HuH-7.5 (cell line): Measurements from ENCODE around the gene DAB1.

Experiments used
- DNase-seq: peaks from one replicate; pipeline ENCODE4 v3.0.0; 2011; ENCODE audit warnings: low spot score

The DAB1 gene

DNA sequence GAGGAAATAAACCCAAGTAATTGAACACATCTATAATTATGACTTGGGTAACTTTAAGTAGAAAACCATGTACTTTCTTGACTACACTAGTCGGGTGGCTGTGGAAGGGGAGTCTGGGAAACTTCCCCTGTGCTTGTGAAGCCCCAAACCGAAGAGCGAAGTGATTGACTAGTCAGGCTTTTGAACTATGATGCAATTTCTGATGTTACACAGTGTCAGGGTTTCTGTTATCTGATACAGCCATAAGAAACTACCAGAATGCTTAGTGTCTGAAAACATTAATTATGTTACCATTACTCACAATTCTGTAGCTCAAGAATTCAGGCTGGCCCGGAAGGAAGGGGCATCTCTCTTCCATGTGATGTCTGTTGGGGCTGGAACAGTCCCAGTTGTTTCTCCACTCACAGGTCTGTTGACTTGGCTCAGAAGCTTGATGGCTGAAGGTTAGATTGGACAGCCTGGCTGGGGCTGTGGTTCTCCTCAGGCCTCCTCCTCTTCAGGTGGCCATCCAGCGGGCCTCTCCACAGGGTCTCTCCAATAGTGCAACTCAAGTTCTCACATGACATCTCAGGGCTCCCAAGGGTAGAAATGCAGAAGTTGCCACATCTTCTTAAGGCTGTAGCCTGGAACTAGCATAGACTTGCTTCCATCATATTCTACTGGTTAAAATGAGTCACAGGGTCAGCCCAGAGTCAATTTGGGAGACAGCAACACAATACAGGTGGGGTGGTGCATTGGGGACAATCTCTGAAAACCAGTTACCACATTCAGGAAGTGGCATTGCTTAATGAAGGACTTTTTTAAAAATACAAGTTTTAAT is 449.7 kb downstream of the DAB1 start:
- no peak for DNase-seq

DNA sequence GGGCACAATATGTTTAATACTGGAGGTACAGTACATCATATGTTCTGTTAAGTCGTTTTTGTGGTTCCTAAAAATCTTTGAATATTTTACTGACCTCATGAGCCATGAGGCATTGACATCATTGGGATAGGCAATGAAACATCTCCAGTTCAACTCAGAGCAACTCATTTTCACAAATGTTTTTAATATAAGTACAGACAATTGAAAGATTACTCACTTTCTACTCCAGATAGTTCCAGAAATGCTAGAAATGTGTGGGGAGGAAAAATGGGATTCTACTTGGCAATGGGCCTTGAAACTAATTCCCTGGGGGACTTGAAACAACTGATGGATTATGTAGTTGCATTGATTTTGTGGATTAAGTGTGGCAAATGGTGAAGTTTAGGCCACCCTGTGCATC is 450.9 kb downstream of the DAB1 start:
- DNase-seq: no peak

DNA sequence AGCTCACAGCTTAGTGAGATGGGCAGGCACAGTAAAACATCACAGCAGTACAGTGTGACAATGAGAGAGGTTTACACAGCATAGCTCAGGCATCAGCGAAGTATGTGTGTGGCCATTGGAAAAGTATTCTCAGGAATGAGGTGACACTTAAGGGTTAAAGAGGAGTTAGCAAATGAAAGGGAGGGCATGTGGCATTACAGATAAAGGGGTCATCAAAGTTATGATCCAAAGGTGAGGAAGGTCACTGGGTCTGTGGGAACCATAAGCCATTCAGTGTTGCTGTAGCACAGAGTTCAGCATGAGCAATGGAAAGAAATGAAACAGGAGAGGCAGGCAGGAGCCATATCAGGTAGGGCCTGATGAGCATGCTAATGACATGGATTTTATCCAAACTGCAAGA is 453.6 kb downstream of the DAB1 start:
- DNase-seq: no peak

DNA sequence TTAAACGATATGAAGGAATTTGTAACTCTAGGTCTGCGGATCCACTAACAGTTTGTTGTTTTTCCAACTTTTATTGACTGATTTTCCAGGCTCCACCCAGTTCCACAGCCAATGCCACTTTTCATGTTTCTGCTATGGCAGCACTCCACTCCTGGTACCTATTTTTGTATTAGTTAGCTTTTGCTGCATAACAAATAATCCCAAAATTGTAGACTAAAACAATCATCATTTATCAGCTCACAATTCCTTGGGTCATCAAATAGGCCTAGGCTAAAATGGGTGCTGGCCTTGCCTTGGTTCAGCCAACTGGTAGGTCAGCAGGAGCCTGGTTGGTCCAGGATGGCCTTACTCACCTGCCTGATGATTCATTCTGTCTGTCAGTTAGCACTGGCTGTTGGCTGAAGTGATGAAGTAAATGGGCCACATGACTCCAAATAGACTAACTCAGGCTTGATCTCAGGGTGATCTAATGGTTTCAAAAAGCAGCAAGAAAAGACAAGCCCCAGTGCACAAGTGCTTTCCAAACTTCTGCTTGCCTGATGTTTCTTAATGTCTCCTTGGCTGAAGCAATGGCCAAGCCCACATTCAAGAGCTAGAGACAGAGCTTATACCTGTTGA is 454.9 kb downstream of the DAB1 start:
- DNase-seq: no peak

DNA sequence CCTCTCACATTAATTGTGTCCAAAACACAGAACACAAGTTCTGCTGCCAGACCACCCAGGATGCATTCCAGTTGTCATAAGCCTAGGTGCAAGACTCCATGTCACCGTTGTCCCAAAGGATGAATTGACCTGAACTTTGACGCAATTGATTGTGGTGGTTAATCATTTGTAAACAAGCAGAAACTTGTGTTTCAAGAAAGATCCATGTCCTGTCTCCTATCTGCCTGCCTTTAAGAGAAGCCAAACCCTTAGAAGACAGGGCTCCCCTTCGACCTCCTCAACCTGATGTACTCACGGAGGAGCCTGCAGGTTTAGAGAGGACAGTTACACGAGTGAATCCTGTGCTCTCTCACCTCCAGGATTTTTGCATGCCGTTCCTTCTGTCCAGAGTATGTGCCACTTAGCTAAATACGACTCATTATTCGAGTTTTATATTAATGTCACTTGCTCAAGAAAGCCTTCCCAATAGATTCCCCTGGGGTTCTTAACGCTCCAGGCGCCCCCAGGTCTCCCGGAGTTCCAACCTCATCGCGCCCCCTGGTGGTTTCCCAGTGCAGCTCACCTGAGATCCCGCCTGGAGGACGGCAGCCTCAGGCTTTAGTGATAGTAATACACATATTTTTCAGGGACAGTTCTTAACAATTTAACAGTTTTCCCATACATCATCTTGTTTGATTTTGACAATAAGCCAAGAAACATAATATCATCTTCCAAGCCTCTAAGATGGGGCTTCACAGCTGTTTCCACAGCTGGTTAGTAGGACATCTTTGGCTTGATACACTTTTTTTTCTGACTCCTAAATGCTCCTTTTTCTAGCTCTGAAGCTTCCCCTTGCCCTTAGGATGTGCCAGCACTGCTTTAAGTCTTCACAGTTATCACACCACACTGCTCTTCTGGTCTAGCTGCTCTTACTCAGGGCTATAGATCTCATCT is 455.7 kb downstream of the DAB1 start:
- DNase-seq: no peak

DNA sequence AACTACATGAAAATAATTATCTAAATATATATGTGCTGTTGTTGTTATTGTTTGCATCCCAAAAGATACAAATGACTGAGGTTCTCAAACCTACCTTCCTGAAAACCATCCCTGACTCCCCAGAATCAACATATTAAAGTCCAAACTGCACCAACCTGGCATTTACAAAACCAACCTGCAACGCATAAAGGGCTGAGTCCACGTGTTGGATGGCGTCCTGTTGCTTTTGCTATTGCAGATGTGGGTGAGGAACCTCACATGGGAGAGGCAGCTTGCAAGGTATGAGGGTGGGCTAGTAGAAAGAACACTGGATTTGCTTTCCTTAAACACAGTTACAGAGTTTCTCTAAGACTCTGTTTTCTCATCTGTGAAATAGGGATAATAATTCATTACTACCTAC is 456.5 kb downstream of the DAB1 start:
- DNase-seq: no peak

DNA sequence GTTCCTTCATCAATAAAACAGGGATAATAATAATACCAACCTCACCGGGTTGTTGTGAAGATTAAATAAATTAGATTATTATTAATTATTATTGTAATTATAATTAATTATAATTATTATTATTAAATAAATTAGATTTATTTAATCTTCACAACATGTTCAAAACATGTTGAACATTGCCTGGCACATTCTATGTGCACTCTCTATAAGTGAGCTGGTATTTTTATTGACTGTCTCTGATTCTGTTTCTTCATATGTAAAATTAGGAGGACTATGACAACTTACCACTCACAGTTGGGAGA is 457.2 kb downstream of the DAB1 start:
- DNase-seq: no peak

DNA sequence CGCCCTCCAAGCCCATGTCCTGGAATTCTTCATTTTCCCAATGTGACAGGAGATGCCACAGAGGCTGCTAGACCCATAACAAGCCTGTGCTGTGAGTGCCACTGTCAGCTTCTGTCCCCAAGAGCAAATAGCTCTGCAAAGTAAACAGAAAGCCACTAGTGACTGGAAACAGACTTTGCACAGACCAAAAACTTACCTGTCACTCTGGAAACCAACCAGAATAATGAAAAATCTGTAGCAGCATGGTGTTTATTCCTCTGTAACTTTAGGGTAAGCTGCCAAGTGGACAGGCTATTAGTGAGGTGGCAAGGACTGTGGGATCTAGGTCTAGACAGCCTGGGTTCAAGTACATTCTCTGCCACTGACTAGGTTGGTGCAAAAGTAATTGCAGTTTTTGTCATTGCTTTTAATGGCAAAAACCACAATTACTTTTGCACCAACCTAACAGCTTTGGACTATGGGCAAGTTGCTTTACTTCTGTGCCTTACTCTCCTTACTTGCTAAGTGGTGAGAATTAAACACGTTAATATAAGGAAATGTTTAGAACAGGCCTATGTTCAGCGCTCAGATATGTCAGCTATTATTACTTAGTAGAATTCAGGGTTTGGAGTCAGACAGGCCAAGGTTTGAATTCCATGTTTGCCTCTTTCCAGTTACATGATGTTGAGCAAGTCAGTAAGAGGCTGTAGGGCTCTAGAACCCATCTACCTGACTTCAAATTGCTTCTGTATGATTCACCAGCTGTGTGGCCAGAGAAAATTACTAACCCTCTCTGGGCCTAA is 457.8 kb downstream of the DAB1 start, which contains the start of gene C8B:
Gene C8B (minus strand): TSS at position 100 of the 782 bp plus-strand sequence. CDS start 67 bp downstream, at position 33.
- no peak for DNase-seq

DNA sequence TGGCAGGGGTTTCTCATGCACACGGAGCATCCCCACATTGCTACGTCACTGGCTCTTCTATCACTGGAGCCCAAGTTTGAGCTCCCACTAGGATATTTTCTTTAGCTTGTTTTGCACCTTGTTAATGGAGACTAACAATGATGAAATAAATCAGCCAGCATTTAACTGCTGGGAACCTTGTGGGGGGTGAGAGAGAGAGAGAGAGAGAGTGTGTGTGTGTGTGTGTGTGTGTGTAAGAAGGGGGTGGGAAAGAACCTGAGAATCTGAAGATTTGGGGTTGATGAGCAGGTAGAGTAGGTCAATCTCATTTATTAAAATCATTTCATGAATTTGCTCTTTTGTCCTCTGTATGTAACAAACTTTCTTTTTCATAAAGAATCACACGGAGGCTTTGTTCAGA is 458.7 kb downstream of the DAB1 start:
- DNase-seq: no peak

DNA sequence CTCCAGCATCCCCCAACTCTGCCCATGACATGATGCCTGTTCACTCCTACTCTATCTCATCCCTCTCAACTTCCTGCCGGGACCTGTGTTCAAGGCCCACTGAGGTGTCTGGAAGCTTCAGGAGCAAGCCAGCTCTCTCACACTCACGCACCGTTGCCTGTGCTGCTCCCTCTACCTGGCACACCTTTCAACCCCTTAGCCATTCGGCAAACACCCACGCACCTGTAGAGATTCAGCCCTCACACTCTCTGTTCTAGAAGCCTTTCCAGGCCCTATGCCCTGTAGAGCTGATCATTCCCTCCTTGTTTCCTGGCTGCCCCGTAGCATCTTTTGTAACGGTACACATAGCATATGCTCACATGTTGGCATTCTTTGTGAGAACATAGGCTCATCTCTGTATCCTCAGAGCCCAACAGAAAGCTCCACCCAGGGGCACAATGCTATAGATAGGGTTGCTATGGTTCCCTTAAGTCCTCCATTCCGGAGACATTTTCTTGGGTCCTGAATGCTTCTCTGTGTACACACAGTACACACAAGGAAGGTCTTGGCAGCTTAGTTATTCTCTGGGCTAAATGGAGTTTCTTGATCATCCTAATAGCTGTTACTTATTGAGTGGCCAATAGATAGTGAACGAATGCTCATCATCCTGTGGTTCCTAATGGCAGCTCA is 459.4 kb downstream of the DAB1 start:
- DNase-seq: no peak

DNA sequence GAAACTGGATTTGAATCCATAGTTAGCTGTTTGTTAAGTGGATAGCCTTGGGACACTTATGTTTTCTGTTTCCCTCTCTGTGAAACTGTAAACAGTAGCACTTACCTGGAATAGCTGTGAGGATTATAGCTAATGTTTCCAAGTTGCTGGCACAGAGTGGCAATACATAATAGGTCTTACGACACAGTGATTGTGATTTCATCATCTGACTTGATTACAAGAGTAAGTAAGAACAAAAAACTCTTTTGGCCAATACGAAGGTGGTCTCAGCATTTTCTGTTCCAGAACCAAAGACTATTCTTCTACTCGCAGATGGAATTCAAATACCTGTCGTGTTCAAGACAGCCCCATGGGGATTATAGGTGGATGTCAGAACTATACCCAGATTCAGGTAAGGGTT is 460.2 kb downstream of the DAB1 start:
- DNase-seq: no peak

DNA sequence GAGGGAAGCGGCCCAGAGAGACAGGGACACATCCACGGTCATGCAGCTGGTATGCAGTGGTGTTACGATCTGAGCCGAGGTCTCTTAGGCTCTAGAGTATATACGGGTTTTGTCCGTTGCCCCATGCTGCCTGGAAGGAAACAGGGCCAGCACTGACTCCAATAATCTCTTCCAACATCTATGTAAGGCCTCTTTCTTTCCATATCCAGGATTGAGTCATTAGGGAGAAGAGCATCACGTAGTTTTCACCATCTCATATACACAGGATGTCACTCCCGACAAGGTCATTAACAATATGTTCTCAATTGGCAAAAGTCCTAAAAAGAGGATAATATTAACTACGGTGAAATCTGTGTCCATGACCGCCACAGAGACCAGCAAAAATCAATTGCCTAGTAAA is 462.4 kb downstream of the DAB1 start:
- no peak for DNase-seq

DNA sequence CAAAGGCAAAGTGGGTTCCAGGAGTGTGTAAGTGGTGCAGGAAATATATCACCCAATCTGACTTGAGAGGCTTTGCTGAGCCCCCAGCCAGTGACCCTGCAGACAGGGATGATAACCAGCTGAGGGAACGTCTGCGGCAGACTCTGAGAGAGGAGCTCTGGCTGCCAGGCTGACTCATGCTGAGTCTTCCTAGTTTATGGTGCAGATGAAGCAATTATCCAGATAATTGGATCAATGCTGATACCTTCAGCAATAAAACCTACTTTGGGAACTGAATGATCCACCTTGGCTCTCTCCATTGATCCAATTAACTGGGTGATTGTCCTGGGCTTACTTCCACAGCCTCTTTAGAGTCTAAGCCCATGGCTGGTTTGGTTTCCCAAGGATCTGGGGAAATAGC is 465.3 kb downstream of the DAB1 start:
- DNase-seq: no peak

DNA sequence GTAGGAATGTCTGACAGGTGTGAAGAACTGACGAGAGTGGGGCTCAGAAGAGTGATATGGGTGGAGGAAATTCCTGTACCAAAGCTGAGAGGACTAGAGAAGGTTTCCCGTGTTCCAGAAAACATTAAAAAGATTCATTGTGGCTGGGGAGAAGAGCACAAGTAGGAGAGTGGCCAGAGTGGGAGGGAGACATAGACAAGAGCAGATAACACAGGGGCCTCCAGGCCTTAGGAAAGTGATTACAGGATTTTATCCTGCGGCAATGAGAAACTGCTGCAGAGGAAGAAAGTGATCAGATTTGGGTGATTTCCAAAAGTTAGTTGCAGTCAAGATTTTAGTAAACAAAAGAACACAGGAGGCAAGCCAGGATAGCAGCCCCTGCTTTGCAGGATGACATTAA is 465.9 kb downstream of the DAB1 start:
- DNase-seq: no peak

DNA sequence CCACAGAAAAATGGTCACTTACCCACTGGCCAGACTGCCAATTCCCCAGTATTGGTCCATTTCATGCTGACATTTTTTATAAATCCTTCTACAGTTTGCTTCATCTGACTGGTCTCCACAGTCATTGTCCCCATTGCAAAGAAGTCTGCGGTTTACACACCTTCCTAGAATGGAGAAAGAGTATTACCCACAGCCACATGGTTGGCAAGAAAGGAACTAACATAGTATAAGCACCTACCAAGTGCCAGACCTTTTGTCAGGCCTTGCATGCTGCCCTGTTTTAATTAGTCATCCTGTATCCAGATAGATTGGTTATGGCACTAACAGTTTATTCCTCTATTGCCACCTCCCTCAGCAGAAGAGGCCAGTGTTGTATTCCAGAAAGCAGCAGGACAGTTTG is 469.2 kb downstream of the DAB1 start:
- DNase-seq: no peak

DNA sequence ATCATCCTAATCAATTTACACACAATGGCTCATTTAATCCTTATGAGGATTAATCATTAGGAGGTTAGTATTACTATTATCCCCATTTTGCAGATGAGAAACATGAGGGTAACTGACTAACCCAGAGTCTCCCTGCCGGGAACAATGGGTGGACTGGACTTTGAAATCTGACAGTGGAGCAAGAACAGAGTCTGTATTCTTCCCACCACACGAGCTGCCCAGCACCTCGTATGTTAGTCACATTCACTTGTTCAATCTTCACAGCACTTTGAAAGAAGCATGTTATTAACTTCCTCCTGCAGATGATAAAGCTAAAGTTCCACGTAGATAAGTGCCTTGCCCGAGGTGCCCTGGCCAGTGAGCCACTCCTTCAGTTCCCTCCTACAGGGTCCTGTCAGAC is 470.5 kb downstream of the DAB1 start:
- DNase-seq: no peak

DNA sequence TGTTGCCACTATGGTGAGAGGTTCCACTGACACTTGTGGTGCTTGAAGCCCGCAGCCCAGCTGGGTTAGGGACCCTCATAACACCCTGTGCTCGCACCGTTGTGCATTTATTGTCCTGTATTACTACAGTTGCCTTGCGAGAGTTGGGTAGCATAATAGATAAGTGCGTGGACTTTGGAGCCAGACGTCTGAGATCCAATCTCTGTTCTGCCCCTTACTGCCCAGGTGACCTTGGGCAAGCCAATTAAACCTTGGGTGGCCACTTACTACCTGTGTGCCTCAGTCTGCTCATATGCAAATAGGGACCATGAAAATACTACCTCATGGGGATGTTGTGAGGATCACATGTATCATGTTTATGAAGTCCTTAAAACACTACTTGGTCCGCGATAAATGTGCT is 471.4 kb downstream of the DAB1 start:
- DNase-seq: no peak

DNA sequence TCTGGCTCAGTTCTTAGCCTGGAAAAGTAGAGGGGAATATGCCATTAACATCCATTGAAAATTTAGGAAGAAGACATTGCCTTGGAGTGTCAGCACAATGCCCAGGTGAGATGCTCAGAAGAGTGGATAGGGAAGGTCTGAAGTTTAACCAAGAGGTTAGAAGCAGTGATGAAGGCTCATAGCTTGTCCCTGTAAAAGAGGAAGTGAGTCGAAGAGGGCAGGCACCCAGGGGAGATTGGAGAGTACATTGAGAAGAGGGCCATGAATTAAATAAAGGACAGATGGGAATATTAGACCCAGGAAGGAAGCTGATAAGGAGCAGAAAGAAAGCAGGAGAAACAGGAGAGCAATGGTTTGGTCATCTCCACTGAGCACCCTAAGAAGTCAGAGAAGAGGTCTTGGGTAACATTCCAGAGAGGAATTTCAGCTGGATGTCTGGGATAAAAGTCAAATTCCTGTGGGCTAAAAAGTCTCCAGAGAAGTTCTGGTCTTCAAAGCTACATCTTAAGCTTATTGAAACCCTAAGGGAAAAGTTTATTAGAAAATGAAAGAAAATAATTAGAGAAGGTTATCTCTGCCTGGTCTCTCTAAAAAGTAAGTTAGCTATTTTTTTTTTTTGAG is 475.3 kb downstream of the DAB1 start:
- DNase-seq: no peak
